ENCODE measurements around the gene CRB3. TPM values are rescaled to one million over a fixed set of nuclear protein-coding genes. Genes with fewer than 3 reads are reported as not detected.
"Not testable (repeated sequence)": the region's sequence is repeated elsewhere in the genome, so short reads cannot be mapped to it uniquely, and the experiment has no call there.

CRB3 gene
- total RNA-seq, 1 experiment from 2014 or later, result 13.6 TPM

GRCh38 chr19:6424939-6425731 lies 38.9 kb upstream of the CRB3 start:
- Mint-ChIP-seq H3K27ac (ENCODE audit: low read depth, unreplicated experiment) (peak overlapping the region; percentile 98), H3K36me3 (ENCODE audit: insufficient read depth, unreplicated experiment) (peaks cover 29% of the 10 kb centered on the region), H3K9me3 (ENCODE audit: unreplicated experiment) (no peaks in the 10 kb centered on the region), H3K4me1 (ENCODE audit: insufficient read depth, unreplicated experiment) (peaks cover 20% of the 10 kb centered on the region), H3K4me3 (ENCODE audit: unreplicated experiment) (peak overlapping the region; percentile 87), H3K27me3 (ENCODE audit: insufficient read depth, unreplicated experiment) (no peaks in the 10 kb centered on the region)
- POLR2A ChIA-PET, result interaction anchor here (0.6 to 2.7 kb wide), 20 partner anchors 9 to 1200 kb away, joined by 3 to 9 read pairs (median 4); partner anchors contain the start of genes ALKBH7, CATSPERD, CLPP and GTF2F1
- no TSS peak for BruUV-seq (replicated peaks)
- CTCF ChIA-PET, result interaction anchor here (0.5 to 1.7 kb wide), 3 partner anchors 29 to 295 kb away, joined by 3 to 5 read pairs (median 3); partner anchors contain the start of gene C3
- no peak for TF ChIP-seq CTCF (IDR thresholded peaks at IDR 0.05; ENCODE audit: unreplicated experiment)
- DNase-seq (ENCODE audit: unreplicated experiment), result peak; percentile 100
- intact Hi-C loops (cut with micrococcal nuclease), result no loop called here

DNA sequence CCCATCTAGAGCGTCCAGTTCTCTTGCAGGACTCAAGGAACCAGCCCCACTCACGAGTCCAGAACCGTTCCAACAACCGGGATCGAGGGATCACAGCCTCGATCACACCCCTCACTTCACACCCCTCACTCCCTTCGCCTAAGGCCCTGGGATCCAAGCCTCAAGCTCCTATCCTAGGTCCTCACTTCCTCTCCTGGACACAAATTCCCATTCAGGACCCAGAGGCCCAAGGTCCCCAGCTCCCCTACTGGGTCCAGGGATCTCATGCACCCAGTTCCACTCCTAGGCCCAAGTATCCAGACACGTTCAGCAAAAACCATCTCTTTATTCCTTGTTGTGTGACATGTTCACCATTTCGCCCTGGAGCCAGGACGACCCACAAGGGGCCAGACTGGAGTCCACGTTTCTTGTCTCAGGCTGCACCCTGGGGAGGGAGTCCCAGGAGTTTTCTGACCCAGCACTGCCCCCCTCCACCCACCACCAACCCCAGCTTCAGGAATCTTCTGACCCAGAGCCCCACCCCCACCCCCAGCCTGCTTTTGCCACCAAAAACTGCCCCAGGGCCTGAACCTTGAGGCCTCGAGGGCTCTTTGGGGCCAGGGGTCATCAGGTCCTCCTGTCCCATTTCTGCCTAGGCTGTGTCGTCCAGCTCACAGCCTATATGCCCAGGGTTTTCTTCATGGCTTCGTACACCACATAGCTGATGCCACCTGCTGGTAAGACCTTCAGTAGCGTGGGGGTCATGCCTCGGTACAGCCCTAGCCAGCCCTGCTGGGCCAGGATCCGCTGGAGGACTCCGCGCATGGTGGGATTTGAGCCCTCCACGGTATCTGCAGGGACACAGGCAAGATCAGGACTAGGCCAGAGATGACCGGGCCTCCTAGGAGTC lies 38.1 kb upstream of the CRB3 start:
- POLR2A ChIA-PET, result interaction anchor here (0.6 to 2.7 kb wide), 10 partner anchors 8 to 706 kb away, joined by 3 to 9 read pairs (median 4); partner anchors contain the start of genes CATSPERD, CLPP, LONP1 and SLC25A23
- TSS peak; percentile 90 for BruUV-seq (replicated peaks)
- peak overlapping the region; percentile 87 for H3K4me3 Mint-ChIP-seq (ENCODE audit: unreplicated experiment)
- H3K9me3 Mint-ChIP-seq (ENCODE audit: unreplicated experiment), result no peaks in the 10 kb centered on the region
- peaks cover 21% of the 10 kb centered on the region for H3K36me3 Mint-ChIP-seq (ENCODE audit: insufficient read depth, unreplicated experiment)
- H3K27ac Mint-ChIP-seq (ENCODE audit: low read depth, unreplicated experiment), result peak overlapping the region; percentile 98
- TF ChIP-seq CTCF (IDR thresholded peaks at IDR 0.05; ENCODE audit: unreplicated experiment), result no peak
- H3K4me1 Mint-ChIP-seq (ENCODE audit: insufficient read depth, unreplicated experiment), result peaks cover 20% of the 10 kb centered on the region
- intact Hi-C loops (cut with micrococcal nuclease), result no loop called here
- CTCF ChIA-PET, result interaction anchor here (0.6 kb wide), 1 partner anchor 18 kb away, joined by 3 read pairs; no protein-coding TSS in a partner anchor
- DNase-seq (ENCODE audit: unreplicated experiment), result peak; percentile 30
- H3K27me3 Mint-ChIP-seq (ENCODE audit: insufficient read depth, unreplicated experiment), result no peaks in the 10 kb centered on the region

DNA sequence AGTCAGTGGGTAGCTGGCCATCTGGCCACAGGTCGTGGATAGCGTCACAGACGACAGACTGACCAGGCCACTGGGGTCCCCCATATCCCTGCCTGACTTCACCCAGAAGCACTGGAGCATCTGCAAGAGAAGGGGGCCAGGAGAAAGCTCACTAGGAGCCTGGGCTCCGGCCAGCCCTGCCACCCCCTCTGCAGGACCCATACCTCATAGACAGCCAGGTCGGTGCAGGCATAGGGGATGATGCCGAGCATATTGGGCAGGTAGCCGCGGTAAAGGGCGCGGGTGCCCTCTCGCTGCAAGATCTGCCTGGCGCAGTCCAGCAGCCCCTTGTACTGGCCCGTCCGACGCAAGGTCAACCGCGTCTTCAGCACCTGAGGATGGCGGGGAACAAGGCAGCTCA lies 36.9 kb upstream of the CRB3 start:
- peaks cover 20% of the 10 kb centered on the region for H3K4me1 Mint-ChIP-seq (ENCODE audit: insufficient read depth, unreplicated experiment)
- no TSS peak for BruUV-seq (replicated peaks)
- CTCF ChIA-PET, result no interaction called here
- no peak for TF ChIP-seq CTCF (IDR thresholded peaks at IDR 0.05; ENCODE audit: unreplicated experiment)
- peaks cover 9% of the 10 kb centered on the region for H3K36me3 Mint-ChIP-seq (ENCODE audit: insufficient read depth, unreplicated experiment)
- no peak overlapping the region for H3K4me3 Mint-ChIP-seq (ENCODE audit: unreplicated experiment)
- H3K27ac Mint-ChIP-seq (ENCODE audit: low read depth, unreplicated experiment), result no peak overlapping the region
- H3K27me3 Mint-ChIP-seq (ENCODE audit: insufficient read depth, unreplicated experiment), result no peaks in the 10 kb centered on the region
- intact Hi-C loops (cut with micrococcal nuclease), result no loop called here
- POLR2A ChIA-PET, result interaction anchor here (0.6 kb wide), 1 partner anchor 36 kb away, joined by 3 read pairs; no protein-coding TSS in a partner anchor
- no peaks in the 10 kb centered on the region for H3K9me3 Mint-ChIP-seq (ENCODE audit: unreplicated experiment)
- DNase-seq (ENCODE audit: unreplicated experiment), result no peak

DNA sequence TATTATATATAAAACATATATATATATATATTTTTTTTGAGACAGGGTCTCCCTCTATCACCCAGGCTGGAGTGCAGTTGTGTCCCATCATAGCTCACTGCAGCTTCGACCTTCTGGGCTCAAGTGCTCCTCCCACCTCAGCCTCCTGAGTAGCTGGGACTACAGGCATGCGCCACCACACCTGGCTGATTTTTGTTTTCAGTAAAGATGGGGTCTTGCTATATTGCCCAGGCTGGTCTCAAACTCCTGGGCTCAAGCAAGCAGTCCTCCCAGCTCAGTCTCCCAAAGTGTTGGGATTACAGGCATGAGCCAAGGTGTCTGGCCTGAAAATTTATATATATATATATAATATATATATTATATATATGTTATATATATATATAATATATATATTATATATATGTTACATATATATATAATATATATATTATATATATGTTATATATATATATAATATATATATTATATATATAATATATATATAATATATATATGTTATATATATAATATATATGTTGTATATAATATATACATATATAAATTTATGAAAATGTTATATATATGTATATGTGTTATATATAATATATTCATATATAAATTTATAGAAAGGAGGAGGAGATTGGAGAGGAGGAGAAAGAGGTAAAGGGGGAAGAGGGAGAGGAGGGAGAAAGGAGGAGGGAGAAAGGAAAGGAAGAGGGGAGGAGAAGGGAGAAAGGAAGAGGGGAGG lies 35.2 kb upstream of the CRB3 start:
- CTCF ChIA-PET, result interaction anchor here (0.6 kb wide), 1 partner anchor 299 kb away, joined by 3 read pairs; no protein-coding TSS in a partner anchor
- H3K27me3 Mint-ChIP-seq (ENCODE audit: insufficient read depth, unreplicated experiment); BruUV-seq (replicated peaks); DNase-seq (ENCODE audit: unreplicated experiment); H3K27ac Mint-ChIP-seq (ENCODE audit: low read depth, unreplicated experiment); H3K9me3 Mint-ChIP-seq (ENCODE audit: unreplicated experiment); POLR2A ChIA-PET; H3K4me1 Mint-ChIP-seq (ENCODE audit: insufficient read depth, unreplicated experiment); intact Hi-C loops (cut with micrococcal nuclease); H3K36me3 Mint-ChIP-seq (ENCODE audit: insufficient read depth, unreplicated experiment): not testable (repeated sequence)
- peak overlapping the region; percentile 50 for H3K4me3 Mint-ChIP-seq (ENCODE audit: unreplicated experiment)

Measured in MCF 10A (cell line).